ENCODE data around the gene DUSP6. TPM values are rescaled to one million over a fixed set of nuclear protein-coding genes. Genes with fewer than 3 reads are reported as not detected.
A peak's percentile ranks its signal among the peaks of the same experiment; 100 is the strongest.

DUSP6 gene
- total and polyA plus RNA-seq, 2 of the 13 experiments (the other 11 are each of a cell fraction or from before 2014, with no cell fraction given): 40.9 to 161 TPM

DNA sequence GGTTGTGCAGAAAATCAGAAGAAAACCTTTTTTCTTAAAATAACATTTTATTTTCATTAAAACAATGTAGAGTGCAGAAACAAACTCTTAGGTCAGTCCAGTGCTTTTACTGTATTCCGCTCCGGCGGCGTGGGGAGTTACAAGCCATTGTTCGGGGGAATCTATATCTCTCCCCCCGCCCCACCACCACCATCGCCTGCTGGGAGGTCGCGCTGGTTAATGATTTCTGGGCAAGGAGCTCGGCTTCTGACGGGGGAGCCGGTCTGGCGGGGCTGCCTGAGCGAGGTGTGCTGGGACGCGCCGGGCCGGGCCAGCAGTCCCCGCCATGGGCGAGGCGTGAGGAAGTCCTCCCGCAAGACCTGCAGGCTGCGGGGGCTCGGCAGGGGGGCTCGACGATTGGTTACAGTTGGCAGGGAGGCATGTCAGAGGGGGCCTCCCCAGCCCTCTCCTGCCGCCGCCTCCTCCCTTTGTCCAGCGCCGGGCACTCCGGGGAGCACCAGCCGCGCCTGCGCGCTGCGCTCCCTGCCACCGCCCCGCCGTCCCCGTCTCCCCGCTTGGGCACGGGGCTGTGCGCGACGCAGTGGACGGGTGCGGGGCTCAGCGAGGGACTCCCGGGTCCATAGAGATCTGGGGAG lies 1.0 kb upstream of the DUSP6 start (continued):
- 0 out of 2 replicates have a peak, but pooled peaks have one; percentile 61 for TF ChIP-seq ZNF354B (CRISPR knock-in tag; IDR thresholded peaks at IDR 0.05)
- TF ChIP-seq ZNF777 (CRISPR knock-in tag; IDR thresholded peaks at IDR 0.05): peak; percentile 74
- no peak for TF ChIP-seq ZBTB21 (CRISPR knock-in tag; IDR thresholded peaks at IDR 0.05)
- TF ChIP-seq, protein P1, sequence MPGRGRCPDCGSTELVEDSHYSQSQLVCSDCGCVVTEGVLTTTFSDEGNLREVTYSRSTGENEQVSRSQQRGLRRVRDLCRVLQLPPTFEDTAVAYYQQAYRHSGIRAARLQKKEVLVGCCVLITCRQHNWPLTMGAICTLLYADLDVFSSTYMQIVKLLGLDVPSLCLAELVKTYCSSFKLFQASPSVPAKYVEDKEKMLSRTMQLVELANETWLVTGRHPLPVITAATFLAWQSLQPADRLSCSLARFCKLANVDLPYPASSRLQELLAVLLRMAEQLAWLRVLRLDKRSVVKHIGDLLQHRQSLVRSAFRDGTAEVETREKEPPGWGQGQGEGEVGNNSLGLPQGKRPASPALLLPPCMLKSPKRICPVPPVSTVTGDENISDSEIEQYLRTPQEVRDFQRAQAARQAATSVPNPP (CRISPR knock-in tag; IDR thresholded peaks at IDR 0.05): no peak
- TF ChIP-seq ZNF850 (CRISPR knock-in tag; conservative IDR thresholded peaks at IDR 0.05): 0 out of 2 replicates have a peak, but pooled peaks have one; percentile 86
- peak; percentile 68; the same call in 1 of the 2 replicates for TF ChIP-seq ZNF646 (CRISPR knock-in tag; IDR thresholded peaks at IDR 0.05)
- TF ChIP-seq SNAPC5 (CRISPR knock-in tag; IDR thresholded peaks at IDR 0.05; ENCODE audit: borderline replicate concordance): no peak; the same call in 1 of the 2 replicates
- TF ChIP-seq HOXD1 (CRISPR knock-in tag; IDR thresholded peaks at IDR 0.05): peak; percentile 69
- peak; percentile 86; the same call in 1 of the 2 replicates for TF ChIP-seq KLF12 (CRISPR knock-in tag; IDR thresholded peaks at IDR 0.05; ENCODE audit: borderline replicate concordance)
- TF ChIP-seq ZNF512 (CRISPR knock-in tag; IDR thresholded peaks at IDR 0.05): no peak
- no peak for TF ChIP-seq ZNF775 (CRISPR knock-in tag; IDR thresholded peaks at IDR 0.05; ENCODE audit: borderline replicate concordance)
- TF ChIP-seq DNMT1 (CRISPR knock-in tag; IDR thresholded peaks at IDR 0.05): no peak
- no peak for TF ChIP-seq FUBP1 (CRISPR knock-in tag; IDR thresholded peaks at IDR 0.05; ENCODE audit: borderline replicate concordance)
- 0 out of 2 replicates have a peak, but pooled peaks have one; percentile 57 for TF ChIP-seq CSRNP2 (CRISPR knock-in tag; conservative IDR thresholded peaks at IDR 0.05; ENCODE audit: low read depth)
